ENCODE results near the gene ANKRD61. TPM values are rescaled to one million over a fixed set of nuclear protein-coding genes. Genes with fewer than 3 reads are reported as not detected.

The ANKRD61 gene
- total RNA-seq, 1 experiment from 2014 or later = 0.24 TPM

GRCh38 chr7:6026011-6026819 lies 5.0 kb upstream of the ANKRD61 start:
- H3K14ac ChIP-seq (ENCODE audit: insufficient read depth, low read length) = no peak overlapping the region
- H3K27ac ChIP-seq (ENCODE audit: insufficient read length, low read depth, low read length) = no peak overlapping the region
- H2AFZ ChIP-seq (ENCODE audit: low read length) = no peak overlapping the region
- H3K36me3 Mint-ChIP-seq (ENCODE audit: insufficient read depth in 1 of 3, low read depth in 3 of 3) = peaks cover 50 to 97% (median 86%) of the 10 kb centered on the region in 3 experiments
- peak; percentile 72 for DNase-seq
- H3T11ph ChIP-seq (ENCODE audit: low read length) = no peak overlapping the region
- no peak overlapping the region for H4K5ac ChIP-seq (ENCODE audit: insufficient read length, low read depth, low read length)
- H3K27me3 Mint-ChIP-seq (ENCODE audit: low read depth) = no peaks in the 10 kb centered on the region
- no peaks in the 10 kb centered on the region for H3K9me3 ChIP-seq (ENCODE audit: control insufficient read depth, low read depth, low read length)
- H2BK15ac ChIP-seq (ENCODE audit: low read depth, low read length) = no peak overlapping the region
- no peak overlapping the region for H4K8ac ChIP-seq (replicated peaks; ENCODE audit: insufficient read length, low read depth, low read length)
- peaks cover 2 to 4% of the 10 kb centered on the region in 2 experiments; a peak in 1 of 4 replicates for H3K4me1 Mint-ChIP-seq
- H3K79me2 ChIP-seq (ENCODE audit: insufficient read depth, low read length) = no peaks in the 10 kb centered on the region
- H3K23me2 ChIP-seq (ENCODE audit: insufficient read length, low read depth, low read length, poor library complexity, severe bottlenecking) = no peaks in the 10 kb centered on the region
- no peak overlapping the region for H3K4ac ChIP-seq (ENCODE audit: low read depth, low read length)
- no peak overlapping the region for H4K91ac ChIP-seq (ENCODE audit: insufficient read length, low read depth, low read length)
- no peak overlapping the region for H2BK120ac ChIP-seq (ENCODE audit: low read depth, low read length, poor library complexity, severe bottlenecking)
- H3K4me2 ChIP-seq (ENCODE audit: insufficient read depth, insufficient read length, low read length) = no peak overlapping the region
- TF ChIP-seq CTCF (conservative IDR thresholded peaks at IDR 0.05) = peak; percentile 64
- H3K27ac Mint-ChIP-seq = peak overlapping the region in 2 of 3 experiments; percentile 50 to 79; a peak in 5 of 7 replicates
- no peak overlapping the region for H3K23ac ChIP-seq (ENCODE audit: insufficient read length, low read depth, low read length)
- no peak overlapping the region for H3K56ac ChIP-seq (ENCODE audit: insufficient read length, low read depth, low read length)
- no peaks in the 10 kb centered on the region for H3K79me1 ChIP-seq (ENCODE audit: insufficient read depth, low read depth, low read length, poor library complexity, severe bottlenecking)
- no peak overlapping the region for H3K4me3 Mint-ChIP-seq
- H3K9ac ChIP-seq (ENCODE audit: extremely low read depth, insufficient read length, low read length) = no peak overlapping the region
- H3K9me3 Mint-ChIP-seq = no peaks in the 10 kb centered on the region
- no CpG with 5 or more reads among the region's 22 CpGs for WGBS (ENCODE audit: extremely low coverage, insufficient read length, low lambda C conversion rate)
- H2BK5ac ChIP-seq (ENCODE audit: insufficient read length, low read length) = no peak overlapping the region
- no peak overlapping the region for H3K18ac ChIP-seq (ENCODE audit: insufficient read length, low read depth, low read length)
- H2BK12ac ChIP-seq (ENCODE audit: insufficient read length, low read depth, low read length) = no peak overlapping the region
- H2BK20ac ChIP-seq (ENCODE audit: low read depth, low read length, poor library complexity, severe bottlenecking) = no peak overlapping the region
- H3K27me3 ChIP-seq (ENCODE audit: insufficient read depth, low read length) = no peaks in the 10 kb centered on the region
- H4K20me1 ChIP-seq (ENCODE audit: control insufficient read depth, insufficient read depth, insufficient read length) = no peaks in the 10 kb centered on the region
- H2AK5ac ChIP-seq (ENCODE audit: insufficient read length, low read length) = no peak overlapping the region
- H3K4me1 ChIP-seq (ENCODE audit: insufficient read depth, low read length) = no peaks in the 10 kb centered on the region

Data from H9 (cell line).